ENCODE results near the gene C13orf46. TPM values are rescaled to one million over a fixed set of nuclear protein-coding genes. Genes with fewer than 3 reads are reported as not detected.

C13orf46 gene
- total RNA-seq, 3 donors from 2014 or later: 1.3 to 1.8 (median 1.6) TPM

DNA sequence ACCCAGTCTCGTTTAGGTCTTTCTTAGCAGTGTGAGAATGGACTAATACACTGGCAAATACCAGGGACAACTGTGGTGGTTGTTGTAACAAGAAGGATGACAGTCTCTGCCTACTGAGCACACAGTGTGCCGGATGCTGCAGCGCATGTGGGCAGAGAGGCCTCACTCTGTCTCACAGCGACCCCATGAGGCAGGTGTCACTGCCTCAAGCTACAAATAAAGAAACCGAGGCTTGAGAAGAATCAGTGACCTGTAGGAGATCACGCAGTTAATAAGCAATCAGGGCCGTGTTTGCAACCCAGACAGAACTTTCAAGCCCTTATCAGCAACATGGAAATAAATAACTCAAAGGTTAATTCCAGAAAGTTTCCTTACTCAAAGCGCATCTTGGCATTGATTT lies 69.5 kb downstream of the C13orf46 start:
- intact Hi-C loops (cut with DNase I, micrococcal nuclease): no loop called here
- Histone ChIP-seq H3K4me3 (no peak overlapping the region), H3K9me3 (no peaks in the 10 kb centered on the region), H3K36me3 (ENCODE audit: low read depth) (no peaks in the 10 kb centered on the region), H3K4me1 (ENCODE audit: low read depth) (peaks cover 6% of the 10 kb centered on the region)
- peak; percentile 80 for ATAC-seq
- TF ChIP-seq, protein P1, sequence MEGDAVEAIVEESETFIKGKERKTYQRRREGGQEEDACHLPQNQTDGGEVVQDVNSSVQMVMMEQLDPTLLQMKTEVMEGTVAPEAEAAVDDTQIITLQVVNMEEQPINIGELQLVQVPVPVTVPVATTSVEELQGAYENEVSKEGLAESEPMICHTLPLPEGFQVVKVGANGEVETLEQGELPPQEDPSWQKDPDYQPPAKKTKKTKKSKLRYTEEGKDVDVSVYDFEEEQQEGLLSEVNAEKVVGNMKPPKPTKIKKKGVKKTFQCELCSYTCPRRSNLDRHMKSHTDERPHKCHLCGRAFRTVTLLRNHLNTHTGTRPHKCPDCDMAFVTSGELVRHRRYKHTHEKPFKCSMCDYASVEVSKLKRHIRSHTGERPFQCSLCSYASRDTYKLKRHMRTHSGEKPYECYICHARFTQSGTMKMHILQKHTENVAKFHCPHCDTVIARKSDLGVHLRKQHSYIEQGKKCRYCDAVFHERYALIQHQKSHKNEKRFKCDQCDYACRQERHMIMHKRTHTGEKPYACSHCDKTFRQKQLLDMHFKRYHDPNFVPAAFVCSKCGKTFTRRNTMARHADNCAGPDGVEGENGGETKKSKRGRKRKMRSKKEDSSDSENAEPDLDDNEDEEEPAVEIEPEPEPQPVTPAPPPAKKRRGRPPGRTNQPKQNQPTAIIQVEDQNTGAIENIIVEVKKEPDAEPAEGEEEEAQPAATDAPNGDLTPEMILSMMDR (IDR thresholded peaks at IDR 0.05): no peak
- DNase-seq: peak in 2 of 3 donors; percentile 56 to 69

DNA sequence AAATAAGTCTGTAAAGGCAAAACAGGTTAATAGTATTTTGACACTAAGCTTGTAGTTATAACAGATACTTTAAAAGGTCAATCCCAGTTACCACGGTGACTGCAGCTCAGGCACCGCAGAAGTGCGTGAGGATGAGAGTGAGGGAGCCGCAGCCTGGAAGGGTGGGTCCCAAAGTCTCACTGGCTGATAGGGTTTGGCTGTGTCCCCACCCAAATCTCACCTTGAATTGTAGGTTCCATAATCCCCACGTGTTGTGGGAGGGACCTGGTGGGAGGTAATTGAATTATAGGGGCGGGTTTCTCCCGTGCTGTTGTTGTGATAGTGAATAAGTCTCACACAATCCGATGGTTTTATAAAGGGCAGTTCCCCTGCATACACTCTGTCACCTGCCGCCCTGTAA lies 70.0 kb downstream of the C13orf46 start:
- ATAC-seq (no peak), DNase-seq (no peak)
- no peak overlapping the region for H3K4me3 ChIP-seq
- no peaks in the 10 kb centered on the region for H3K36me3 ChIP-seq (ENCODE audit: low read depth)
- TF ChIP-seq, protein P1 (IDR thresholded peaks at IDR 0.05): no peak
- no peaks in the 10 kb centered on the region for H3K9me3 ChIP-seq
- H3K4me1 ChIP-seq (ENCODE audit: low read depth): peaks cover 6% of the 10 kb centered on the region
- intact Hi-C loops (cut with DNase I, micrococcal nuclease): no loop called here

Other genes starting within 250 kb of the C13orf46 start
- gene TMEM255B, start 214.8 kb downstream of the C13orf46 start, total RNA-seq: 1 to 10 TPM; 2.9 to 6.6 (median 6.3) TPM
- 100 to 1,000 TPM; 101 to 168 (median 113) TPM for gene GAS6, start 110.0 kb downstream of the C13orf46 start, total RNA-seq
- 10 to 100 TPM in 1 of 3 donors, 1 to 10 TPM in 2; 7.9 to 19.0 (median 8.4) TPM for gene RASA3, start 158.5 kb upstream of the C13orf46 start, total RNA-seq
- not detected for gene CFAP97D2, start 205.2 kb upstream of the C13orf46 start, total RNA-seq

All from mucosa of descending colon (tissue), 3 donors.